ENCODE measurements around the gene GNG5.
A peak's percentile ranks its signal among the peaks of the same experiment; 100 is the strongest.
"Not testable (repeated sequence)": the region's sequence is repeated elsewhere in the genome, so short reads cannot be mapped to it uniquely, and the experiment has no call there.

The GNG5 gene

DNA sequence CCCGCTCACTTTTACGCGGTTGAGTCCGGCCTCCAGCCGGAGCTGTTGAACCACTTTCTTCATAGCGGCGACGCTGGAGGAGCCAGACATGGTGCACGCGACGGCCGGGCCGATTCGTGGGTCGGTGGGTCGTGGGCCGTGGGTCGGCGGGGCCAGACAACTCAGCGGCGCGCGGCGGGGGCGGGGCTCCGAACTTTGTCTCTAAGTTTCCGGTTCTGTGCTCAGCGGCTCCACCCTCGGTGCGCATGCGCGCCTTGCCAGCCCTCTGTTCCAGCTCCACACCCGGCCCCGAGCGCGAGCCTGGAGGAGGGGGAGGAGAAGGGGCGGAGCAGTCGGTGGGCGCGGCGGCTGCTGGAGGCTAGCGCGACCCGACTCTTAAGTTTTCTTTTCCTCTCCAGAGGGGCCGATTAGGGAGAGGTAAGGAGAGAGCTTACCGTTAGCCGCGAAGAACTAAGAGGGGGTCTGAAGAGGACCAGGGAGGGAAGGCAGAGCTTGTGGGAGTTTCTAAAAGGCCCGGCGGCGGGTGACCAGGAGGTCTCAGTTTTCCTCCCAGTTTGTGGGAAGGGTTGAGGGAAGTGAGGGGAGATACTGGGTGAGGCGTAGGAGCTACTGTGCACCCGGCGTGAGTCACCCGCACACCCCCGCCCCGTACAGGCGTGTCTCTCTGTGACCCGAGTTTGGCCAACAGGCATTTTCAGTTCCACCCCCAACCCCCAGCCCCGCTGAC is at the start of gene GNG5, which contains the start of gene SPATA1:
TSS of gene GNG5 (minus strand) at position 580 of the 727 bp plus-strand sequence. CDS start at position 90, 490 bp downstream.
TSS of gene SPATA1 (plus strand) at position 385 of the 727 bp plus-strand sequence. CDS start 9,974 bp downstream, outside the sequence.
- DNase-seq (ENCODE audit: low read depth in 3 of 3), result peak; percentile 94 to 97 (median 95)

DNA sequence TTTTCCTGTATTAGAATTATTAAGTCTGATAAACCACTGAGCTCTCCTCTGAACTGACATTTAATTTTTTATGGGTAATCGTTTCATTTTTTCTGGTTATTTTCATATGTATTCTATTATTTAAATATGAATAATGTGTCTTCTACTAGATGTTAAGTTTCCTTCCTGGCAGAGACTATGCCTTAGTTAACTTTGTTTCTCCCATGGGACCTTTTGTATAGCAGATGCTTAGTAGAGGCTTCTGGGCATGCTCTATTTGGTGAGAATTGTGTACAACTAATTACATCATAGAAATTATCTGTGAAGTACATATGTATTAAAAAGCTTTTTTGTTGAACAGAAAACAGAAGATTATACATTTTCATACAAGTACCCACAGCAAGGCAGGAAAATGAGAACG is 44.4 kb upstream of the GNG5 start:
- DNase-seq (ENCODE audit: low read depth in 3 of 3), result no peak

DNA sequence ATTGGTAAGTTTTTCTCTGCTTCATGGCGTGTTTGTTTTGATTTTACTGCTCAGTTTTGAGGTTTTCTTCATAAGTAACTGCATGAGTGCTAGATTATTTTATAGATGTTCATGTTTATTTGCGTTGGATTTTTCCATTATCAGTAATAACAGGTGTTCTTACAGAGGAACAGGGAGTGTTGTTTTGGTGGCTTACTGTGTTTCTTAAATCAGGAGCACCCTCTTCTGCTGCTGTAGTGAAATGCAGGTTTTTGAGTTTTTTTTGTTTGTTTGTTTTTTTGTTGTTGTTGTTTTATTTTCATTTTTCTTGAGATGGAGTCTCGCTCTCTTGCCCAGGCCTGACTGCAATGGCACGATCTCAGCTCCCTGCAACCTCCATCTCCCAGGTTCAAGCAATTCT is 35.3 kb upstream of the GNG5 start:
- no peak for DNase-seq (ENCODE audit: low read depth in 3 of 3)

DNA sequence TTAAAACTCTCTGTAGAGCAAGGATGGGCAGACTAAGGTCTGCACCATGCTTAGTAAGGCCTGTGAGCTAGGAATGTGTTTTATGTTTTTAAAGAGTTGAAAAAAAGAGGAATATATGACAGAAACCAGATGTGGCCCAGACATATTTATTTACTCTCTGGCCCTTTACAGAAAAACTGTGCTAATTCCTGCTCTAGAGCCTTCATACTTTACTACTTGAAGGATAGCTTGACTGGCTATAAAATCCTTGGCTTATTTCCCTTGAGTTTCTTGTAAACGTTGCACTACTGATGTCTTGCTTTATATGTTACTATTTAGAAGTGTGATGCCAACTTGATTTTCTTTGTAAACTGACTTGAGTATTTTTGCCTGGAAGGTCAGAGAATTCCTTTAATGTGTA is 34.4 kb upstream of the GNG5 start:
- DNase-seq (ENCODE audit: low read depth in 3 of 3), result no peak

DNA sequence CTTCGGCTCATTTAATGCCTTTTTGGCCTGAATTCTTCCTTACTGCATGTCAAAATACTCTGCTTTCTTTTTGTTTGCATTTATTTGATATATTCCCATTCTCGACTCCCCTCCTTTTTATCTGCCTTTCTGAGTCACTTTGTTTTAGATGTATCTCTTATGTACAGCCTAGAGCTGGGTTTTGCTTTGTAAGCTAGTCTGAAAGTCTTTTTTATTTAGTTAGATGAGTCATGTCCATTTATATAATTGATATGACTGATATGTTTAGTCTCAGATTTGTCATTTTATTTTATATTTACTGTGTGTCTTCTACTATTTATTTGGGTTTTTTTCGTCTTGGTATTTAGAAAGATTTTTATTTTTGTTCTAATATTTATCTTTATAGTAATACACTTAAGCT is 33.6 kb upstream of the GNG5 start:
- no peak for DNase-seq (ENCODE audit: low read depth in 3 of 3)

DNA sequence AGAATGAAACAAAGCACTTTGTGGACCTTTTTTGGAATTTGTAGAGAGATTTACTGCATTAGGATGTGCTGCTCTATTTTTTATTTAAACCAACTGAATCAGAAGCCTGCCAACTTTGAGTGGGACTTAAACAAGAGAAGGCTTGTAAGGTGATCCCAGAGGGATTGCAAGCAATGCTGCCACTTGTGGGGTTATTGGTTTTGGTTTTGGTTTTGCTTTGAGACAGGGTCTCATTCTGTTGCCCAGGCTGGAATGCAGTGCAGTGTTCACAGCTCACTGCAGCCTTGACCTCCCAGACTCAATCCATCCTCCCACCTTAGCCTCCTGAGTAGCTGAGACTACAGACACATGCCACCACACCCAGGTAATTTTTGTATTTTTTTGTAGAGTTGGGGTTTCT is 32.2 kb upstream of the GNG5 start:
- DNase-seq (ENCODE audit: low read depth in 3 of 3), result no peak

DNA sequence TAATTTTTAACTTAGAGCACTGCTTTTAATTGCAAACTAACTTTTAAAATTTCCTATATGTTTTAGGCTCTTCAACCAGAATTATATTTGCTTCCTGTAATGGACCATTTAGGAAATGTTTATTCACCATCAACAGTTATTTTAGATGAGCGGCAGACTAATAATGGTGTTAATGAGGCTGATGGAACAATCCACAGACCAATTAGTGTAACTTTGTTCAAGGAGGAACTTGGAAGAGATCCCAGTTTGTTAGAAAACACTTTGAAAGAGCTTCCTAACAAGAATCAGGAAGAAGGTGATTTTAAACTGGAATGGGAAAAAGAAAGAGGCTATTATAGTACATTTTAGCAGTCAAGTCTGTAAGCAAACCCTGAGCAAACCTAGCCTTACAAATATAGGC is 19.4 kb upstream of the GNG5 start:
- no peak for DNase-seq (ENCODE audit: low read depth in 3 of 3)

DNA sequence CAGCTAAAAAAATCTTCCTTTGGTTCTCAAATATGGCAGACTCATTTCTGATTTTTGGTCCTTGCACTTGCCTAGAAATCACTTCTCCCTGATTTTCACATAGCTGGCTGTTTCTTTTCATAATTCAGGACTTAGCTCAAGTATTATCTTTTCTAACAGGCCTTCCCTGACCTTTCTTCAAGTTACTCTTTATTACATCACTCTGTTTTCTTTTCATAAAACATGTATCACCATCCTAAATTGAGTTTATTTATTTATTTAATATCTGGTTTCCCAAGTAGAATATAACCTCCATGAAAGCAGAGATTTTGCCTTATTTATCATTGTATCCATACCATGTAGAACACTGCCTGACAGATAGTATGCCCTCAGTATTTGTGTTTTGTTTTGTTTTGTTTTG is 18.2 kb upstream of the GNG5 start:
- DNase-seq (ENCODE audit: low read depth in 3 of 3), result no peak

DNA sequence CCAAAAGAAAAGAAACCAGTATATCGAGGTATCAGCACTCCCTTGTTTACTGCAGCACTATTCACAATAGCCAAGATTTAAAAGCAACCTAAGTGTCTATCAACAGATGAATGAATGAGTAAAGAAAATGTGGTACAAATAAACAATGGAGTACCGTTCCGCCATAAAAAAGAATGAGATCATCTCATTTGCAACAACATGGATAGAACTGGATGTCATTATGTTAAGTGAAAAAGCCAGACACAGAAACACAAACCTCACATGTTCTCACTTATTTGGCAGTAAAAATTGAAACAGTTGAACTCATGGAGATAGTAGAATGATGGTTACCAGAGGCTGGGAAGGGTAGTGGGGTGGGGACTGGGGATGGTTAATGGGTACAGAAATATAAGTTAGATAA is 4.3 kb upstream of the GNG5 start:
- DNase-seq (ENCODE audit: low read depth in 3 of 3), result no peak

DNA sequence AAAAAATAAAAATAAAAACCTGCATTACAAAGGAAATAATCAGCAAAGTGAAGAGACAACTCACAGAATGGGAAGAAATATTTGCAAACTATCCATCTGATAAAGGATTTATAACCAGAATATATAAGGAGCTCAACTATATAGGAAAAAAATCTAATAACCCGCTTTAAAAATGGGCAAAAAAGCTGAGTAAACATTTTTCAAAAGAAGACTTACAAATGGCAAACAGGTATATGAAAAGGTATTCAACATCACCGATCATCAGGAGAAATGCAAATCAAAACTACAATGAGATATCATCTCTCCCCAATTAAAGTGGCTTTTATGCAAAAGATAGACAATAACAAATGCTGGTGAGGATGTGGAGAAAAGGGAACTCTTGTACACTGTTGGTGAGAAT is 3.8 kb upstream of the GNG5 start:
- DNase-seq (ENCODE audit: low read depth in 3 of 3), result no peak

DNA sequence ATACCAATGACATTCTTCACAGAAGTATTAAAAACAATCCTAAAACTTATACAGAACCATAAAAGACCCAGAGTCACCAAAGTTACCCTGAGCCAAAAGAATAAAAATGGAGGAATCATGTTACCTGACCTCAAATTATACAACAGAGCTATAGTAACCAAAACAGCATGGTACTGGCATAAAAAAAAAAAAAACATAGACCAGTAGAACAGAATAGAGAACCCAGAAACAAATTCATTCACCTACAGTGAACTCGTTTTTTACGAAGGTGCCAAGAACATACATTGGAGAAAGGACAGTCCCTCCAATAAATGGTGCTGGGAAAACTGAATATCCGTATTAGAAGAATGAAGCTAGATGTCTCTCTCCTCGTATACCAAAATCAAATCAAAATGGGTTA is 2.6 kb upstream of the GNG5 start:
- no peak for DNase-seq (ENCODE audit: low read depth in 3 of 3)

DNA sequence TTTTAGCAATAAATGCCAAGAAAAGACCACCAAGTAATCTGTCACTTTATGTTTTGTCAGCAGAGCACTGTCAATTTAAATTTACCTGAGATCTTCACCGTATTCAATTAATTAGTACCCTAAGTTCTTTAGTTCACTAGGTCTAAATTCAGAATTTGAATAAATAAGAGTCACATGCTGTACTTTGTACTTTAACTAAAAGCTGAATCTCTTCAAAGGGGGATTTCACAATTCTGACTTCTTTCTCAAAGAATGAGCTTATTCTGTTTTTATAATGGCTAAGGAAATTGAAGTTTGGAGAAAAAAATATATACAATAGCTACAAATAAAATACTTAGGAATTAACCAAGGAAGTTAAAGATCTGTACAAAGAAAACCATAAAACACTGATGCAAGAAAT is 2.1 kb upstream of the GNG5 start:
- DNase-seq (ENCODE audit: low read depth in 3 of 3), result no peak

DNA sequence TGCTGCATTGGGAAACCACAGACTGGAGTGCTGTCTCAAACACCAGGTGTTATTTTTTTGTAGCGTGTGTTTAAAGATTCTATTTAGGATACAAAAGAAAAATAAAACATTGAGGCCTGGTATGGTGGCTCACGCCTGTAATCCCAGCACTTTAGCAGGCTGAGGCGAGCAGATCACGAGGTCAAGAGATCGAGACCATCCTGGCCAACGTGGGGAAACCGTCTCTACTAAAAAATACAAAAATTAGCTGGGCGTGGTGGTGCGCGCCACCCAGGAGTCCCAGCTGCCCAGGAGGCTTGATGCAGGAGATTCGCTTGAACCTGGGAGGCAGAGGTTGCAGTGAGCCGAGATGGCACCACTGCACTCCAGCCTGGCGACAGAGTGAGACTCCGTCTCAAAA is 1.5 kb upstream of the GNG5 start:
- not testable (repeated sequence) for DNase-seq (ENCODE audit: low read depth in 3 of 3)

DNA sequence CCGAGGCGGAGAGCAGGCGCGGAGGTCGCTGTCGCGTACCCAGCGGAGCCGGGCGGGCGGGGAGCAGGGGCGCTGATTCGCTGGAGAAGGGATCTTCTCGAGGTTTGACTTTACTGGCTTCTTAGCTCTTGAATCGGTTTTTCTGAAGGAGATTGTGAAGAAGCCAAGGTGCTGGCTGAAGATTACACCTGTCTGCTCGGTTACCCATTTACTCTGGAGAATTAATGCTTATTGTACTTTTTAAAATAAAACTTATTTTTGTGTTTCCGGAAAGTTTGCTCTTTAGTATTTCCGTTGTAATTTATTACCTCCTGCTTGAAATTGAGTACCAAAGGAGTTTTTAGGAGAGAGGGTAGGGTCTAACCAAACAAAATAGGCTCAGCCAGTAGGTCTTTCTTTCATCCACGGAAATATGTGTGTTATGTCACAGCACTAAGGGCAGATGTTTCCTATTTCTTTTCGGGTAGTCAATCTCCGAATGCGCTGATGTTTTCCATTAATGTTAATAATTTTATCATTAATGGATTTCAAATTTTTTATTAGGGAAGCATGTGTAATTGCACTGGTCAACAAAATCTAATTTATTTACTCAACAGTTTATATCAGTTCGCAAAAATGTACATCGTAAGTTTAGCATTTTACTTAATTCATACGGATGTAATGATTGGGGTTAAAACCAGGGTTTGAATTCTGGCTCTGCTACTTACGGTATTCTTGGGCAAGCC is 510 bp upstream of the GNG5 start:
- DNase-seq (ENCODE audit: low read depth in 3 of 3), result no peak

DNA sequence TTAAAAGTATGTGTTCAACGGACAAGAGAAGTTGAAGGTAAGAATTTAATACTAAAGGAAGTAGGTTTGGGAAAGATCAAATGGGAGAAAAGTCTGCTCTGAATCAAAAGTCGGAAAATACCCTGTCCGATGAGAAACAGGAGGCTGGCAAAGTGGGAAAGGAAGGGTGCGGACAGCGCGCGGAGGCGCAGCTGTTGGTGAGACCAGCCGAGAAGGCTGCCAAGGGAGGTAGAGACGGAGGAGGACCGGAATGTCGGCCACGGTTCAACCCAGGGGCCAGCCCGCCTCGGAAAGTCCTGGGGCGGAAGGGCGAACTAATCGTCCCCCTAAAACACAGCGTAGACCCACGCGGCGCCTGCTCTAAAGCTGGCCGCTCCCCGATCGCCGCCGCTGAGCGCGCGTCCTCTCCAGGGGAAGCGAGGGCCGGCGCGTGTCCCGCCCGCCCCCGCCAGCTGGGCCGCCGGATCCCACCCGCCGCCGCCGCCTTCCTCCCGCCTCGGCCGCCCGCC is 834 bp downstream of the GNG5 start:
- no peak for DNase-seq (ENCODE audit: low read depth in 3 of 3)

DNA sequence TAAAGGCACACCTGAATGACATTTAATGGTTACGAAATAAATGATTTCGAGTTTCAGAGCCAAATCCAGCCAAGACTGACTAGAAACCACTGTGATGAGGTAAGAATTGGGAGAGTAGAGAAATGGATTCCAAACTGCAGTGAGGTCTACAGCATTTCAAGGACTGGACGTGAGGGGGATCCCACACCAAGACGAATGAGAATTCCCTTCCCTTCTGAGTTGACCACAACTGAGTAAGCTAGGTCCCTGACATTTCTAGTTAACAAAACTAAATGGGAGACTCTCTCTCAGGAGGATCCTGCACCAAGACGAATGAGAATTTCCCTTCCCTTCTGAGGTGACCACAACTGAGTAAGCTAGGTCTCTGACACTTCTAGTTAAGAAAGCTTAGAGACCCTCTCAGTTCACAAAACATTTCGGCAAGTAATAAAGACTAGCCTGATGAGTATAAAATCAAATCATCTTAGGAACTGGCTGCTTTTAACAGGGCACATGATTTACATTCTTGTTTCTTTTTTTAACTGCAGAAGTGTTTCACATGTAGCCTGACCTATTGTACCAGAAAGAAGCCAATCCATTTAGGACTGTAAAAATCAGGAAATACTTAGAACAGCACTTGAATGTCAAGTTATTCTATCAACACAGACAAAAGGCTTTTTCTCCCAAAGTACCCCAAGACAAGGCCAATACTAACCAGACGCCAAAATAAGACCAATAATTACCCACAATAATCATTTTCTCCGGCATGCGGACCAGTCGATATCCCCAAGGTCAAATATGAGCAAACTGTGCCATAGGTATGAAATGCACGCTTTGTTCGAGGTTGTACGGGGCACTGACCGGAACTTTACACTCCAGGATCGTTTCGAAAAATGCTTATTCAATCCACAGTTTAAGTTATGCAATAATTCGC is 1.5 kb downstream of the GNG5 start:
- no peak for DNase-seq (ENCODE audit: low read depth in 3 of 3)

DNA sequence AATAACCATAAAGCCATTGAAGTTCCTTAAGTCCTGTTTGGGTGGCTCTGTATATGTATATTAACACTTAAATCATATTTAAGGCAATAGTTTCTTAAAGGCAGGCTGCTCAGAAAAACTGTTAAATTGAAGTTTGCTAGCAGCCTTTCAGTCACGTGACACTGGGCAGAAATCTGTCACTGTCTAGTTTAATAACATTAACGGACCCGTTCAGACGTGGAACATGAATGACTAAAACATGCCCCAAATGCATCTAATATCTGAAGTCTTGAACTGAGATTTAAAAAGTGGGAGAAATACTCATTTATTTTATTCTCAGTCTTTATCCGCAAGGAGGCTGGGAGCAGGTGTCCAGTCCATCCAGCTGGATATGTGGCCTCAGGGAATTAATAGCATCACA is 3.5 kb downstream of the GNG5 start:
- no peak for DNase-seq (ENCODE audit: low read depth in 3 of 3)

DNA sequence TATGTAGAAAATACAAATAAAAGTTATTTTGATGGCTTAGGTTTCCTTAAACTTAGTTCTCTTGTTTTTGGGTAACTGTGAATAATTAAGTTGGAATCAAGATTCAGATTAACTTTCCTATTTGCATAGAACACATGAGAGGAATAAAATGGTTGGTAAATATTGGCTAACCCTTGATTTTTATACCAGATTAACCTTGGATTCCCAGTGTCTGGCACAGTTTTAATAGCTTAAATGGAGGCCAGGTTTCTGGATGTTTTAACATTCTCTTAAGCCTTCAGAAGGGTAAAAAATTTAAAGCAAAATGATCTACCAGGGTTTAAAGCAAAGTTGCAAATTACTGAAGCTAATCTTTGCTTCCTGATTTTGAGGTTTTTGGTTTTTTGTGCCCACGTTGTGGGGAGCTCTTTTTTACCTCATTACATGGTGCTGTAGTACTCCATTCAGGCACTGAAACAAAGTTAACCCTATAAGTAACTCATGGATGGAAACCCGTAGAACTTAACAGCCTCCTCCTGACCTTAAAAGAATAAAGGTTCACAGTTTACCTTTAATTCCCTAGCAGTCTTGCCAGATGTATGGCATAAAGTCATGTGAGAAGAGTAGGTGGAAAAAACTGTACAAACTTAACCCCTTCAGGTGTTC is 8.6 kb downstream of the GNG5 start:
- no peak for DNase-seq (ENCODE audit: low read depth in 3 of 3)

DNA sequence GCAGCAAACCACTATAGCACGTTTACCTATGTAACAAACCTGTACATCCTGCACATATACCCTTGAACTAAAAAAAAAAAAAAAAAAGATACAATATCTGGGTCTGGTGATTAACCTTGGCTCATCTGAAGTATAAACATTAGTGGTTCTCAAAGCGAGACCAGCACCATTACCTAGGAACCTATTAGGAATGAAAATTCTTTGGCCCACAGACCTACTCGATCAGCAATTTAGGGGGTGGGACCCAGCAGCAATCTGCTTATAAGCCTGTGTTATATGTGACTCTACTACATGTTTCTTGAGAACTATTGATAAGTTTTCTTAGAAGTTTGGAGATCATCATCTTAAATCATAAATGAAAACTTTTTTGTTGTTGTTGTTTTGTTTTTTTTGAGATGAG is 9.9 kb downstream of the GNG5 start:
- no peak for DNase-seq (ENCODE audit: low read depth in 3 of 3)

DNA sequence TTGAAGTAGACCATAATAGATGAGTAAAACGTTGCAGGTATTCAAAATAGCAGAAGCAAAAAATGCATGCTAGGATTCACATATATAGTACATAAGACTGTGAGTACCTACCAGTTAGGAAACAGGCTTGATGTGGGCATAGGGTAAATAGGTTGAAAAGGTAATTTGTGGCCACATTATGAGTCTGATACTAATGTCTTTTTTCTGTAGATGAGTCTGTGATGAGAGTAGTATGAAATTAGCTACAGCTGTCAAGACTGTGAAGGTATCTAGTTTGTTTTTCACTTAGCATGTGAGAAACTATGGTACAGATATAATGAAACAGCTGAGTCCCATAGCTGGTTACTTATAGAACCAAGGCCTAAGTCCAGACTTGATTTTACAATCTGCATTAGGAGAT is 12.6 kb downstream of the GNG5 start:
- no peak for DNase-seq (ENCODE audit: low read depth in 3 of 3)

DNA sequence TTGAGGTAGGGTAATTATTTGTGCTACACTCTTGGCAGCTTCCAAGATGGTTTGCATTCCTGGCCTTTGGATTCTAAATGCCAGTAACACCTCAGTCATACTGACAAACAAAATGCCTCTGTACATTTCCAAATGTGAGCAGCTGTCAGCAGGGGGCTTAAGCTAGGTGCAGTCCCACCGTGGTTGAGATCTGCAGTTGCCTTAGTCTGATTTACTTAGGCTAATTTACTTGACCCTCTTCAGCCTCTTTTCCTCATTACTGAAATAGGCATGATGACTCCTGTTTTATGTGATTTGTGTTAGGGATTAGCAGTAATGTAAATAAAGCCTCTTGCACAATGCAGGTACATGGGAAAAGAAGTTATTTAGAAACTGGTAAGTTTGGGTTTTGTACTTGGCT is 13.7 kb downstream of the GNG5 start:
- no peak for DNase-seq (ENCODE audit: low read depth in 3 of 3)

DNA sequence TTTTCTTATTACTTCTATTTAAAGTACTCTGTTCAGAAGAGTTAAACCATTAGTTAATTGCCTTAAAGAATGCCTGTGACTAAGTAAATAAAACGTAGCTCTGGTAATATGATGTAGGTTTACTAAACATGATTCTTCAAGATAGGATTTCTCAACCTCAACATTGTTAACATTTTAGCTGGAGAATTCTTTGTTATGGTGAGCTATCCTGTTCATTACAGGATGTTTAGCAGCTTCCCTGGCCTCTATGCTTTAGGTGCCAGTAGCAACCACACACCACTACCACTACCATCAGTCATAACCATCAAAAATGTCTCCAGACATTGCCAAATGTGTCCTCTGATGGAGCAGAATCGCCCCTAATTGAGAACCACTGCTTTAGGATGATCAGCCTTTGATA is 16.6 kb downstream of the GNG5 start:
- DNase-seq (ENCODE audit: low read depth in 3 of 3), result no peak

Measured in stimulated activated CD4-positive, alpha-beta T cell treated with anti-CD3 and anti-CD28 coated beads, TNF-alpha, amount 100 ng/mL, for 24 hours (primary cell).